ENCODE data around the gene JAKMIP3. TPM values are rescaled to one million over a fixed set of nuclear protein-coding genes. Genes with fewer than 3 reads are reported as not detected.

The JAKMIP3 gene
- total and polyA plus RNA-seq, 9 of the 15 experiments (the other 6 are each of a cell fraction or from before 2014, with no cell fraction given): 0.04 TPM; not detected in 8

DNA sequence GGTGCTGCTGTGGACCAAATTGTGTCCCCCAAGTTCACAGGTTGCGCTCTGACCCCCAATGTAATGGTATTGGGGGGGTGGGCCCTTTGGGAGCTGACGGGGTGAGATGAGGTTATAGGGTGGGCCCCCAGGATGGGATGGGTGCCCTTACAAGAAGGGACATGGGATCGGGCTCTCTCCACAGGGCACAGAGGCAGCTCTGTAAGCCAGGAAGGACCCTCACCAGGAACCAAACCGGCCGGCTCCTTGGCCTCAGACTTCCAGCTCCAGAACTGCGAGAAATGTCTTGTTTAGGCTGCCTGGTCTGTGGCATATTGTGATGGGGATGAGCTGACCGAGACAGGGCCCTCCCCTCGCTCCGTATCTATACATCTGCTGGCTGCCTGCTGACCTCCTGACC is 25.7 kb upstream of the JAKMIP3 start:
- 0% methylated on average over 4 of the region's 9 CpGs for WGBS (ENCODE audit: insufficient coverage, low coverage, missing lambda C conversion rate)
- Histone ChIP-seq H3K79me2 (ENCODE audit: control insufficient read depth, insufficient read depth, low read length) (no peaks in the 10 kb centered on the region), H3K27ac (ENCODE audit: extremely low read depth, low read depth, low read length) (no peak overlapping the region), H3K36me3 (ENCODE audit: control insufficient read depth, insufficient read depth, low read length) (no peaks in the 10 kb centered on the region), H3K9me3 (replicated peaks; ENCODE audit: control insufficient read depth, insufficient read depth, low read depth, low read length) (no peaks in the 10 kb centered on the region), H3K4me3 (no peak overlapping the region), H3K4me2 (ENCODE audit: insufficient read depth, low read length) (no peak overlapping the region), H3K4me1 (replicated peaks in 1 of 2; ENCODE audit: control insufficient read depth in 2 of 2, insufficient read depth in 2 of 2, low read length in 2 of 2) (peaks cover 0 to 3% of the 10 kb centered on the region in 2 experiments; a peak in 2 of 5 replicates), H3K9ac (ENCODE audit: insufficient read depth in 1 of 2, low read depth in 2 of 2, low read length in 2 of 2) (no peak overlapping the region; a peak in 1 of 4 replicates), H3K27me3 (ENCODE audit: control insufficient read depth in 2 of 2, insufficient read depth in 2 of 2, low read length in 2 of 2) (peaks cover 15 to 65% of the 10 kb centered on the region in 2 experiments), H4K20me1 (replicated peaks; ENCODE audit: control insufficient read depth, insufficient read depth, low read length) (no peaks in the 10 kb centered on the region), H2AFZ (ENCODE audit: low read depth, low read length) (no peak overlapping the region), H3K9me1 (ENCODE audit: control insufficient read depth, insufficient read depth, low read length) (no peaks in the 10 kb centered on the region)
- in situ Hi-C loops (cut with MboI): no loop called here
- ATAC-seq (no peak), DNase-seq (ENCODE audit: extremely low read depth in 1 of 4, low spot score in 3 of 4) (no peak), FAIRE-seq (no peak)
- ChIA-PET CTCF (ENCODE audit: low intra/inter-chr PET ratio) (no interaction called here), POLR2A (interaction anchor here (1.4 kb wide), 1 partner anchor 21 kb away, joined by 4 read pairs; no protein-coding TSS in a partner anchor)
- no TSS peak for BruUV-seq (replicated peaks)
- intact Hi-C loops (cut with micrococcal nuclease): loop anchor here (10.0 kb wide), 1 partner anchor 95 kb away; no protein-coding TSS in a partner anchor
- TF ChIP-seq HDGF (IDR thresholded peaks at IDR 0.05) (no peak), HNRNPL (IDR thresholded peaks at IDR 0.05; ENCODE audit: low read depth, low read length) (no peak), CUX1 (CRISPR knock-in tag; IDR thresholded peaks at IDR 0.05) (no peak), POLR2AphosphoS5 (IDR thresholded peaks at IDR 0.05; ENCODE audit: control insufficient read depth, insufficient read depth, low read depth, low read length) (no peak), HDAC6 (IDR thresholded peaks at IDR 0.05; ENCODE audit: low read depth, low read length) (no peak), ZBED1 (IDR thresholded peaks at IDR 0.05) (no peak), ZNF253 (CRISPR knock-in tag; conservative IDR thresholded peaks at IDR 0.05) (no peak), ZNF23 (CRISPR knock-in tag; IDR thresholded peaks at IDR 0.05) (no peak), MAFF (IDR thresholded peaks at IDR 0.05; ENCODE audit: low read length) (no peak), POLR2G (IDR thresholded peaks at IDR 0.05; ENCODE audit: low read depth, low read length) (no peak)
- TF ChIP-seq, protein P1, sequence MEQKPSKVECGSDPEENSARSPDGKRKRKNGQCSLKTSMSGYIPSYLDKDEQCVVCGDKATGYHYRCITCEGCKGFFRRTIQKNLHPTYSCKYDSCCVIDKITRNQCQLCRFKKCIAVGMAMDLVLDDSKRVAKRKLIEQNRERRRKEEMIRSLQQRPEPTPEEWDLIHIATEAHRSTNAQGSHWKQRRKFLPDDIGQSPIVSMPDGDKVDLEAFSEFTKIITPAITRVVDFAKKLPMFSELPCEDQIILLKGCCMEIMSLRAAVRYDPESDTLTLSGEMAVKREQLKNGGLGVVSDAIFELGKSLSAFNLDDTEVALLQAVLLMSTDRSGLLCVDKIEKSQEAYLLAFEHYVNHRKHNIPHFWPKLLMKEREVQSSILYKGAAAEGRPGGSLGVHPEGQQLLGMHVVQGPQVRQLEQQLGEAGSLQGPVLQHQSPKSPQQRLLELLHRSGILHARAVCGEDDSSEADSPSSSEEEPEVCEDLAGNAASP (IDR thresholded peaks at IDR 0.05): no peak
- TF ChIP-seq, protein P2, sequence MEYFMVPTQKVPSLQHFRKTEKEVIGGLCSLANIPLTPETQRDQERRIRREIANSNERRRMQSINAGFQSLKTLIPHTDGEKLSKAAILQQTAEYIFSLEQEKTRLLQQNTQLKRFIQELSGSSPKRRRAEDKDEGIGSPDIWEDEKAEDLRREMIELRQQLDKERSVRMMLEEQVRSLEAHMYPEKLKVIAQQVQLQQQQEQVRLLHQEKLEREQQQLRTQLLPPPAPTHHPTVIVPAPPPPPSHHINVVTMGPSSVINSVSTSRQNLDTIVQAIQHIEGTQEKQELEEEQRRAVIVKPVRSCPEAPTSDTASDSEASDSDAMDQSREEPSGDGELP (CRISPR knock-in tag; IDR thresholded peaks at IDR 0.05; ENCODE audit: borderline replicate concordance): no peak

Measured in K562 (cell line).